HG03354 (cell line): ENCODE measurements around the gene MAL.
A peak's percentile ranks its signal among the peaks of the same experiment; 100 is the strongest.

Source experiments
- ATAC-seq: cut with Tn5 transposase; IDR thresholded peaks from one replicate; pipeline ENCODE4 v1.9.1; 2021; ENCODE audit warnings: mild to moderate bottlenecking; ENCODE audit not compliant: unreplicated experiment, poor library complexity, severe bottlenecking

MAL gene

DNA sequence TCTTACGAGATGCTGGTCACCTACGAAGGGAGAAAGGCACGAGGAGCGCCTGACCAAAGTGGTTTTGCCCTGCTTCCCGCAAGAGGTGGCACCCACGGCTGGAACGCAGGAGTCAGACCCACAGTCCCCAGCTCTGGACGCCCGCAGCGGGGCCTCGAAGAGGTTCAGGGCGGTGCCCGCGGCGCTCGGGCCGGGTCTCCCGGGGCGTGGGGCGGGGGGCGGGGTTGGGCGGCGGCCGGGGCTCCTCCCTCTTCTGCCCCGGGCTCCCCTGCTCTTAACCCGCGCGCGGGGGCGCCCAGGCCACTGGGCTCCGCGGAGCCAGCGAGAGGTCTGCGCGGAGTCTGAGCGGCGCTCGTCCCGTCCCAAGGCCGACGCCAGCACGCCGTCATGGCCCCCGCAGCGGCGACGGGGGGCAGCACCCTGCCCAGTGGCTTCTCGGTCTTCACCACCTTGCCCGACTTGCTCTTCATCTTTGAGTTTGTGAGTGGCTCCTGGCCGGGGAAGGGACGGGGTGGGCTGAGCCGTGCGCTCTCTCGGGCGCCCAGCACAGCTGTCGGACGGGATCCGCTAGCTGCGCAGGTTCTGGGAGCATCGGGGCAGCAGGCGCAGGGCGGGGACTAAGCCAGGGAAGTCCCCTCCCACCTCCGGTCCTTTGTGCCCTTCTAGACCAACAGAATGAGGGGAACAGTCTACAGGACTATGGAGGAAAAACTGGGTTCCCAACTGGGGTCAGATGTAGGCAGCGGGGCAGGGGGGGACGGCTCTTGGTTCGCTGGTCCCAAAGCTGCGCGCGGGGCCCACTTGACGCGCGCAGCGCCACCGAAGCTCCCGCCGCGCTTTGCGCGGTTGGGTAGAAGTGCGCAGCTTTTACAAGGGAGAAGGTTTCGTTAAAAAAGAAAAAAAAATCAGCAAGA lies at the start of gene MAL:
Gene MAL, plus strand, starts transcription at position 303 of the 914 bp plus-strand sequence. Its CDS starts 85 bp downstream, at position 388.
- peak; percentile 30 for ATAC-seq

DNA sequence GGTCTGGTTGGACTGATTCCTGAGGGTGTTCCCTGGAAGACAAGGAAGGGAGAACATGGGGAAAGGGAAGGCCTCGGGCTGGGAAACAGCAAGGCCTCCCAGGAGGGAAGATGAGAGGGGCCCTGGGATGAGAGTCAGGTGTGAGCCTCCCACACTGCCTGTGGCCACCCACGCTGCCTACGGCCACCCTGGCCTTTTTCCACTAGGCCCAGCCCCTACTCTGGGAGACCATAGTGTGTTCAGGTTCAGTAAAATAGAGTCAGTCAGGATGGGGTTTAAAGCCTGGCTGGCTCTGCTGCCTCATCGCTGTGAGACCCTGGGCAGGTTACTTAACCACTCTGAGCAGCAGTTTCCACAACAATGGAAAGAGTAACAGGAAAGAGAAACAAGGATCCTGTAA lies 47.7 kb upstream of the MAL start:
- ATAC-seq, result no peak

DNA sequence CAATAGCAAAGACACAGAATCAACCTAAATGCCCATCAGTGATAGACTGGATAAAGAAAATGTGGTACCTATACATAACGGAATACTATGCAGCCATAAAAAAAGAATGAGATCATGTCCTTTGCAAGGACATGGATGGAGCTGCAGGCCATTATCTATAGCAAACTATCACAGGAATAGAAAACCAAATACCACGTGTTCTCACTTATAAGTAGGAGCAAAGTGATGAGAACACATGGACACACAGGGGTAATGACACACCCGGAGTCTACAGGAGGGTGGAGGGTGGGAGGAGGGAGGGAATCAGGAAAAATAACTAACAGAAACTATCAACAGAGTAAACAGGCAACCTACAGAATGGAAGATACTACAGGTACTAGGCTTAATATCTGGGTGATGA lies 46.6 kb upstream of the MAL start:
- ATAC-seq, result no peak

DNA sequence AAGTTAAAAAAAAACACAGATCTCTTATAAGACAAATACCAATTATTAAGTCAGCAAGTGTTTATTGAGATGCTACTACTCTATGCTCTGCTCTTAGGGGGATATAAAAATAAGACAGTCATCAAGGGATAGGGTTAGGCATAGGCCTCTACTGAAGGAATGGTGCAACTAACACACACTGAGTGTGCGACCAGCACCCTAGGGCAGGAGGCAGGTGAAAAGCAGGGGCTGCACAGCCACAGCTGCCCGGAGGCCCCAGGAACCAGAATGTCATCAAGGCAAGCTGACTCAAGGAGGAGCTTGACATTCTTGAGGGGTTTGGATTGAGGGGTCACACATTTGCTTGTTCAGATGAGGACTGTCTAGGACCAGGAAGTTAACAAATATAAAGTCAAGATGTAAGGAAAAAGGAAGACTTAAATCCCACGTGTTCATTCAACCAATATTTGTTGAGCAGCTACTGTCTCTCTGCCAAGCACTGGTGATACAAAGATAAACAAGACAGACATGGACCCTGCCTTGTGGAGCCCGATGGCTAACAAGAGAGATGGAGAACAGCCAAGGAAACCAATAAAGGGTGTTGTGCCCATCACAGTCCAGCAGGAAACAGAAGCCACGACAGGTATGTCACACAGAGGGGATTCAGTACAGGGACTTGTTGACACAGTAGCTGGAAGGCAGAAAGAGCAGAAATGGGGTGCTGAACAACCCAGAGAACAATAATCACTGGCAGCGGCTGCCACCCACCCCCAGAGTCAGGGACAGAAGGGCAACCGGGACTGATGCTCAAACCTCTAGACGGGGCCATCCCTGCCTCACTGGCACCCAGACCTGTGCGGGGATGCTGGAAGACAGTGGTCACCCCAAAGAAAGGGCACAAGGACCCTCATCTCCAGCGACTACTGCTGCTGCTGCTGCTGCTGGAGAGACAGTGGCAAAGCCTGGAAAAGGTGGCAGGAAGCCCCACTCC lies 45.8 kb upstream of the MAL start:
- ATAC-seq, result no peak

DNA sequence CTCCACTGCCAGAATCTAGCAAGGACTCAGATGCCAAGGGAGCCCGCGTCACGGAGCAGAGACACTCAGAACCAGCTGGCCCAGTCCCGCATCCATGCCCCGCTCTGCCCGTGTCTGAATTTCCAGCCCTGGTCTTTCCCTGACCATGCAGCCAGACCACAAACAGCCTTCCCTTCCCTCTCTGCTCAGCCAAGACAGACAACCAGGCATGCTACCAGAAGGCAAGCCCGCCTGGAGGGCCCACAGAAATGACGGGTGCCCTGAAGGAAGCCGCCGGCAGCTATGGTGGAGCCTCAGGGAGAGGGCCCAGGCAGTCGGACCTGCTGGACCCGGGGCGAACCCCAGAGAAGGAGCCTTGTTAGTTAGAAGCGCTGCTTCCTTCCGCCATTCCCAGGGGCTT lies 45.1 kb upstream of the MAL start:
- no peak for ATAC-seq

DNA sequence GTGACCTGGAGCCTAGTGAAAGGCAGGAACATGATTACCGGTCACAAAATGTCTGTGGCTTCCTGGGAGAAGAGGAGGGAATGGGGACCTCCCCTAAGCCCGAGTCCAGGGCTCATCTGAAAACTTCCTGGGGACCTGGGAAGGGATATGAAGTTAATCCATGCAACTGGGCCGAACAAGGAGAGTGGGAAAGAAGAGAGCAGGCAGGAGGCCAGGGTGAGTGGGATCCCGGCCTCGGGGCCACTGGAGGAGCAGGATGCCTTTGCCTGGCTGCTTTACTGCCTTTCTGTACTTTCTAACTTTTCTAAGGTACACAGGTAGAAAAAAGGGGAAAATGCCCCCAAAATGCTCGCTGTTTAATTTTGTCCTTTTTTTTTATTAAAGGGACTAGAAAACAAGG lies 43.4 kb upstream of the MAL start:
- ATAC-seq, result no peak

DNA sequence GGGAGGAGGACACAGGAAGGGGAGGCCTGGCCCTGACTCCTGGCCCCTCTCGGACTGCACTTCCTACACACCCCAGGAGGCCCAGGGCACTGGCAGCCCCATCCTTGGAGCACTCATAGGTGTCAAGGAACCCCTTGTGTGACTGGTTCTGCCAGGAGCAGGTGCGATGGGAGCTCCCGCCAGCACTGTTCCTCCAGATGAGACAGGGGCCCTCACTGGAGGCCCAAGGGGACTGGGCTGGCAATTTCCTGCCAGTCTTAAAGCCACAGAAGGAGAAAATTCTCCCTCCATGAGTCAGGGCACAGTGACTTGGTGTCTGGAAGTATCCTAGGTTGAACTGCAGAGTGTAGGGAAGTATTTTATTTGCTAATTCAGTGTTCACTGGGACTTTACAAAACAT lies 42.8 kb upstream of the MAL start:
- ATAC-seq, result no peak

DNA sequence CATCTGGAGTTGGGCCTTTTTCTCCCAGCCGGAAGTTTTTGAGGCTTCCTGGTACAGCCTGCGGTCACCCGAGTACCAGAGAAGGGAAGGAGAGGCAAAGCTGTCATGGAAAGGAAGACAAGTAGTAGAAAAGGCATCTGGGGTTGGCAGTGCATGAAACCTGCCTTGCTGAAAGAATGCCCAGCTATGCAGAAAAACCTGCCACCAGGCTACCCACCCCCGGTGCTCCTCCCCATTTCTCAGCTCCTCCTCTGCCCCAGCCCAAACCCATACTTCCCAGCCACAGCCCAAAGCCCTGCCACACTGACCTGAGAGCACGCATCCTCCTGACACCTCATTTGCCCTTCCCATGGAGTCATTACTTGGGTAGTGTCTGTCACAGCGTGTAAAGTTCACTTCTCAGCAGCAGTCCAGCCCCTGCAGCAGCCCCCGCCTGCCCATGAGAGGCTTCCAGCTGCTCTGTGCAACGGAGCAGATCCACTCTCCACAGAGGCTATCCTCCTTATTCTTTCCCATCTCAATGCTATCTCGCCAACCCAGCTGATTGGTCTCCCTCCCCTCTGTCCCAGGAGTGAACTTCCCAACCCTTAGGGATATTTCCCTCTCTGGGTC lies 40.4 kb upstream of the MAL start:
- ATAC-seq, result no peak

DNA sequence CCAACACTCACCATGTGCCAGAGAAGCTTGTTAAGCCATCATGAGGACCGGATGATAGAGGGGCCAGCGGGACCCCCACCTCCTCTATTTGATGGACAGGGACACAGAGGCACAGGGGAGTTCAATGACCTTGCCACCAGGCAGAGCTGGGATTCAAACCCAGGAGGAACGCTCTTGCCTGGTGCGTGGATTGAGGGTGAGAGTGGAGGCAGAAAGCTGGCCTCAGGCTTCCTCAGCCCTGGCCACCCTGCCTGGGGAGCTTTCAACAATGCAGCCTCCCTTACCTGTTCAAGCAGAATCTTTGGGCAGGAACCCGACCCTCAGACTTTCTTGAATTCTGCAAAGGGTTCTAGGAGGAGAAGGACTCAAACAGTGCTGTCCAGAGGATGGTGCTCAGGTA lies 39.9 kb upstream of the MAL start:
- ATAC-seq, result no peak

DNA sequence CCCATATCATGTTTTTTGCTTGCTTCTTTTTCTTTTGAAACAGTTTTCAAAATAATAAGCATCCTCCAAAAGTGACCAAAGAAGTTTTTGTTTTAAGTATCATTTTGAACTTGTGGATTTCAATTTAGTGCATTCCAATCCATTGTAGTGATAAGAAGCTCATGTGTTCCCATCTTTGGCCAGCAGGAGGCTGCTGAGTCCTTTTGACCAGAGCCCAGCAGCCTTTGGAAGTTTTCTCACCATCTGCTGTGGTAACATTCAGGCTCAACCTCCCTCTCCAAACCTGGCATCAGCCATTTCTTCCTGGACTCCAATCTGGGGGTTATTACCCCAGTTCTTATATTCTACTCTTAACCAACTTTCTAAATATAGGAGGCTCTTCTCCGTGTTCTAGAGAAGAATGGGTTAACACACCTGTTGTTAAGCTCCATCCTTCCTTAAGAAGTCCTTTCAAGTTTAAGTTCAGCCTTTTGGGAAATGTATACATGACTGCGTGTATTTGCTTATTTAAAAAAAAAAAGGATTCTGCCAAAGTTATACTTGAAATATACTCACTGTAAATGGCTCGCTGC lies 39.0 kb upstream of the MAL start:
- ATAC-seq, result peak; percentile 91

DNA sequence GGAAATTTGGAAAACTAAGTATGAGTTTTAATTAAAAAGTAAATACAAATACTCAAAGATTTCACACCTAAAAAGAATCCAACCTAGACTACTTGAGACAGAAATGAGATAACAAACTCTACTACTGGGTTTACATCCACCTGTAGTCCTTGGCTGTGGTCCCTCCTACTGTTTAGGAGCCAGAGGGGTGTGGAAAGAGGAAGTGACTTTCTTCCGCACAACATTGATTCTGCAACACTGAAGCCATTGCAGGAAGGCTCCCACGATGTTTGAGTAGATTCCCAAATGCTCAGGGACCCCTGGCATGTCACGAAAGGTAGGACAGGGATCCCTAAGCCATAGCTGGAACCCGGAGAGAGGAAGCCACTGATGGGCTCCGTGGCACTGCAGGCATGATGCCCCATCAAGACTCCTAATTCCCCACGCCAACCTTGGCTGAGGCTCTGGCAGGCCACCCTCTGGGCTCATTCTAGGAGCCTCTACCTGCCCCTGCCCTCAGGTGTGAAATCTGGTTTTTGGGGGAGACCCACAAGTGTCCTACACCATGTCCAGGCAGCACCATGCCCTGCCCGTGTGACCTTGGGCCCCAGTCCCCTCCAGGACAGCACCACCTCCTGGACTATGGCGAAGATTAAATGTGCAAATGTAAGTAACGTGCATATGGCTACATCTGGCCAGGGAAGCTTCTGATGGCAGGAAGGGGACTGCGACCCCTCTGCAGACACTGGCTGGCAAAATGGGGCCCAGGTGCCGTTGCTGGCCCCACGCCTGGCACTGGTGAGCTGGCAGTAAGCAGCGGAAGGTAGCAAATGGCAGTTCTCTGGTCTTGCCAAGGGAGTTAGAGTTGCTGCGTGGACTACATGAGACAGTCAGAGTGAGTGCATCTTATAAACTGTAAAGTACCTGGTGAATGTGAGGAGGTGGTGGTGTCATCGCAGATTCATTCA lies 38.2 kb upstream of the MAL start:
- ATAC-seq, result no peak

DNA sequence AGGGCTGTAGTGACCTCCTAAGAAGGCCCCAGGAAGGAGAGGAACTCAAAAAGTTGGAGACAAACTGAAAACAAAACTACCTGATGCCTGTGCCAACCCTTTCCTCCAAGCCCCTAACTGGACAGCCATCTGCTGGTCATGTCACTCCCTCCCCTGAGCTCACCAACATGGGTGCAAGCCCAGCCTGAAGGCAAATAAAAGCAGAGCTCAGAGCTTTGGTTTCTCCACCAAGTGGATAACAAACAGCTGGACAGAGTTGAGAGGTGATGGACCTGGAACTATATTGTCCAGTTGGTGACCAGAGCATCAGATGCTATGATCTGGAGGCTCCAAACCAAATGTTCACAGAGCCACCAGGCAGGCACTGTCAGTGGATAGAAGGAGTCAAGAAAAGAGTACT lies 34.6 kb upstream of the MAL start:
- no peak for ATAC-seq

DNA sequence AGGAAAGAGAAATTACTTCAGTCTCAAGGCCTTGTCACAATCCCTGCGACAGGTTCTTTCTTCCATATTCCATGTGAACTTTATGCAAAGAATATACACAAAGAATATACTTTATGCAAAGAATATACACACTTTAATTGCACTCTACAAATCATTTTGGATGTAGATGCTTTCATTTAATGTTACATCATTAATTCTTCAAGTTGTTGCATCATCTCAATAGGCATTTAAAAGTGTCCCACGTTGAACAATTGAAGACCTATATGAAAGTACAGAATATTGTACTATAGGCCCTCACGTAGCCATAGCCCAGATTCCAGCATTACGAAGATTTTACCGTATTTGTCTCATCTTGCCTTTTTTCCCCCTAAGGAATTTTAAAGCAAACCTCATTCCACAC lies 33.1 kb upstream of the MAL start:
- no peak for ATAC-seq

DNA sequence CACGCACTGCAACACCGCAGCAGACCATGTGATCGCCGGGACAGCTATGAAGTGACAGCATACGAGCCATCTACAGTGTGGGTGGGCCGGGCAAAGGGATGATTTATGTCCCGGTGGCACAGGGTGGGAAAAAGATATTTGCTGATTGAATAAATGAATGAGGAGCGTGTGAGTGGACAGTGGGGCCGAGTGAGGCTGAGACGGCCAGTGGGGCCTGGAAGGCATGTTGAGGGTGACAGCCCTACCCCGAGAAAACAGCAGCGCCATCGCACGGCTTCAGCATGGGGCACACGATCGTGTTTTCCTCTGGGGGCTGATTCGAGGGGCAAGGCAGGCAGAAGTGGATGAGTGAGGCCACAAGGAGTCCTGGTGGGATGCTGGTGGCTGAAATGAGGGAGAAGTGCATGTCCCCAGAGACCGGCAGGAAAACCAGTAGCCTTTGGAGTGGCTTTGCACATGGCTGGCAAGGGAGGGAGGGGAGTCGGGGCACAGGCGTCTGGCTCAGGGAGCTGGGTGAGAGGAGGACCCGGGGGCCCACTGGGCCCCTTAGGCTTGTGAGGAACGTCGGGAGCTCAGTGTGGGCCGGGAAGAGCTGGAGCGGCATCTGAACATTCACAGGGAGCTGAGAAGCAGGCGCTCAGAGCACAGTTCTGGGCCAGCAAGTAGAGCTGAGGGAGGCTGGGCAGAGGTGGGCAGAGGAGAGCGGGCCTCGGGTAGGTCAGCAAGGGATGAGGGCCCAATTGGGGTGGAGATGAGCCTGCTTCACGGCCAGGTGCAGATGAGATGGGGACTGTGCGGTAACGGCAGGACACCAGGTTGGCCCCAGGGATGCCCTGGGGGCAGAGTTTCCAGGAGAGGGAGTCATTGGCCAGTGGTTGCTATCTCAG lies 32.1 kb upstream of the MAL start:
- ATAC-seq, result no peak

DNA sequence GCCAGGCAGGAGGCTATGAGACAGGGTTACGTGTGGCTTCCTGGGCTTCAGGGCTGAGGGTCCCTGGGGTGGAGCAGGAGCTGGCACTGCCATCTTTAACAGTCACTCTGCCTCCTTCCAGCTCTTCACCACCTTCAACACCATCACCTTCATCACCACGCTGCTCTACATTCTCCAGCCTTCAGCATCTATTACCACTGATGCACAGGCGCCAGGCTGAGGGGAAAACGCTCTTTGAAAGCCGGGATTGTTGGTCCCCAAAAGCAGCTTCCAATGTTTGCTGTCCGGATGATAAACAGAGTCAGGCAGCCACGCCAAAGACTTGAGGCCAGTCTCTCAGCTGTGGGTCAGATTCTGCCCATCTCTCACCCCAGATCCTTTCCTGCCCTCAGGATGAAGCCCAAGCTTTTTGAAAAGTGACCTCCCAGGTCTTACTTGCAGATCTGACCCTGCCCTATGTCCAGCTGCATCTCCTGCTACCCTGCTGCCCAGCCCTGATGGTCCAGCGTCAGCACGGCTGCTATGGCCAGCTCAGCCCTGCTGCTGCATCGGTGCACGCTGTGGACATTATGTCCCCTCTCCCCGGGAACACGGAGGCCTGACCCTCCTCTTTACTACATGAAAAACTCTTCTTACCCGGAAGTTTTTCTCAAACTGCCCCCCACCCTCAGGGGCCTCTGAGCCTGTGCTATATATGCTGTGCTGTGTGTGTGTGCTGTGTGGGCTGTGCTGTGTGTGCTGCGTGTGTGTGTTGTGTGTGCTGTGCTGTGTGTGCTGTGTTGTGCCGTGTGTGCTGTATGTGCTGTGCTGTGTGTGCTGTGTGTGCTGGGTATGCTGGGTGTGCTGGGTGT lies 31.2 kb upstream of the MAL start:
- ATAC-seq, result no peak

DNA sequence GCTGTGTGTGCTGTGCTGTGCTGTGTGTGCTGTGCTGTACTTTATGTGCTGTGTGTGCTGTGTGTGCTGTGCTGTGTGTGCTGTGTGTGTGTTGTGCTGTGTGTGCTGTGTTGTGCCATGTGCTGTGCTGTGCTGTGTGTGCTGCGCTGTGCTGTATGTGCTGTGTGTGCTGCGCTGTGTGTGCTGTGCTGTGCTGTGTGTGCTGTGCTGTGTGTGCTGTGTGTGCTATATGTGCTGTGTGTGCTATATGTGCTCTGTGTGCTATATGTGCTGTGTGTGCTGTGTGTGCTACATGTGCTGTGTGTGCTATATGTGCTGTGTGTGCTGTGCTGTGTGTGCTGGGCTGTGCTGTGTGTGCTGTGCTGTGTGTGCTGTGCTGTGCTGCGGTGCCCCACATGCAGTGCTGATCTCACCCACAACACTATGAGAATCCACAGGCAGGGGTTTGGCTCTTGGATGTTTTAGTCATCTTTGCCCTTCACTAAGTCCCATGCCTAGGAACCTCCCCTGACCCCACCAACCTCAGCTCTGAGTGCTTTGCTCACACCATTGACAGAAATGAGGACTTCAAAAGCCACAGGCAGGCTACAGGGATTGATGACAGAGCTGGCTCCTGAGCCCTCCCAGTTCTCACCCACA lies 30.5 kb upstream of the MAL start:
- no peak for ATAC-seq
